ENCODE data around the gene TNFSF15.

The TNFSF15 gene

GRCh38 chr9:114805670-114806525 lies at the start of gene TNFSF15:
TNFSF15 (minus strand) TSS chr9:114806039; CDS start chr9:114806012, 27 bp downstream.
- peak; percentile 91 for DNase-seq

GRCh38 chr9:114855488-114855887 lies 49.6 kb upstream of the TNFSF15 start:
- no peak for DNase-seq

GRCh38 chr9:114854736-114855355 lies 49.0 kb upstream of the TNFSF15 start:
- DNase-seq, result no peak

- no peak for DNase-seq
Observed at GRCh38 chr9:114853071-114853855, 47.4 kb upstream of the TNFSF15 start.

GRCh38 chr9:114852050-114852594 lies 46.3 kb upstream of the TNFSF15 start:
- no peak for DNase-seq

- no peak for DNase-seq
Observed at GRCh38 chr9:114851306-114851705, 45.5 kb upstream of the TNFSF15 start.

GRCh38 chr9:114850871-114851270 lies 45.0 kb upstream of the TNFSF15 start:
- DNase-seq, result no peak

- DNase-seq, result no peak
Observed at GRCh38 chr9:114849450-114849849, 43.6 kb upstream of the TNFSF15 start.

GRCh38 chr9:114847492-114848417 lies 41.9 kb upstream of the TNFSF15 start:
- DNase-seq, result no peak

- DNase-seq, result peak; percentile 22
Observed at GRCh38 chr9:114845373-114845772, 39.5 kb upstream of the TNFSF15 start.

GRCh38 chr9:114844766-114845165 lies 38.9 kb upstream of the TNFSF15 start:
- DNase-seq, result no peak

- peak; percentile 5 for DNase-seq
Observed at GRCh38 chr9:114837923-114838322, 32.1 kb upstream of the TNFSF15 start.

- no peak for DNase-seq
Observed at GRCh38 chr9:114836769-114837168, 30.9 kb upstream of the TNFSF15 start.

- DNase-seq, result no peak
Observed at GRCh38 chr9:114834386-114834785, 28.5 kb upstream of the TNFSF15 start.

- peak; percentile 4 for DNase-seq
Observed at GRCh38 chr9:114830546-114830945, 24.7 kb upstream of the TNFSF15 start.

GRCh38 chr9:114829574-114830440 lies 24.0 kb upstream of the TNFSF15 start:
- DNase-seq, result no peak

- DNase-seq, result no peak
Observed at GRCh38 chr9:114828303-114828650, 22.4 kb upstream of the TNFSF15 start.

GRCh38 chr9:114827641-114828302 lies 21.9 kb upstream of the TNFSF15 start:
- DNase-seq, result no peak

GRCh38 chr9:114826431-114826830 lies 20.6 kb upstream of the TNFSF15 start:
- no peak for DNase-seq

GRCh38 chr9:114825126-114825795 lies 19.4 kb upstream of the TNFSF15 start:
- DNase-seq, result no peak
